SK-N-SH (cell line): ENCODE measurements around the gene CLEC4G. TPM values are rescaled to one million over a fixed set of nuclear protein-coding genes. Genes with fewer than 3 reads are reported as not detected.

Experiments
- CTCF ChIA-PET: fragments of 300-600, 350-600 bp; formaldehyde crosslinking; extraction: SDS; loops from one replicate; lab custom pipeline; 2021; lab: Yijun Ruan, JAX
- POLR2A ChIA-PET: fragments of 350-600 bp; sonication (Branson Sonifier 250); formaldehyde crosslinking; extraction: SDS; loops from one replicate; lab custom pipeline; 2020; ENCODE audit warnings: antibody characterized with exemption, inconsistent platforms; lab: Yijun Ruan, JAX
- DNase-seq: peaks from one replicate; pipeline ENCODE4 v3.0.0; 2012
- H2AFZ ChIP-seq: fragments of 200-600 bp; sonication (generic); 2 replicates; pipeline ENCODE4 v1.8.1; 2016; ENCODE audit warnings: antibody characterized with exemption, mild to moderate bottlenecking, low read depth
- H3F3A ChIP-seq: fragments of 200-600 bp; sonication (generic); replicated peaks from 2 replicates; pipeline ENCODE3; 2016; ENCODE audit warnings: antibody characterized with exemption, mild to moderate bottlenecking; ENCODE audit not compliant: insufficient read depth
- H3K27ac ChIP-seq, 2 experiments: fragments of 200-500 bp in 1 of 2; fragments of 200-600 bp in 1 of 2; sonication (Bioruptor generic) in 1 of 2; sonication (generic), shearing (Covaris generic) in 1 of 2; 2 replicates each; pipeline versions ENCODE4 v1.5.1 to v1.6.1; 2014 to 2016; ENCODE audit warnings: low read depth in 2 of 2, inconsistent platforms in 1 of 2, low read length in 1 of 2, mild to moderate bottlenecking in 1 of 2, mixed read lengths in 1 of 2
- H3K27me3 ChIP-seq: fragments of 200-600 bp; sonication (generic), shearing (Covaris generic); 2 replicates; pipeline ENCODE4 v1.6.1; 2016; ENCODE audit warnings: mixed run types; ENCODE audit not compliant: insufficient read depth
- H3K36me3 ChIP-seq, 2 experiments: fragments of 200-500 bp in 1 of 2; fragments of 200-600 bp in 1 of 2; sonication (Bioruptor generic) in 1 of 2; sonication (generic) in 1 of 2; replicated peaks in 1 of 2; 2 replicates each; pipeline versions ENCODE3 to v1.5.1; 2014 to 2016; ENCODE audit warnings: low read length in 1 of 2, mild to moderate bottlenecking in 1 of 2; ENCODE audit not compliant: insufficient read depth in 2 of 2, control insufficient read depth in 1 of 2
- H3K4me1 ChIP-seq, 2 experiments: fragments of 200-500 bp in 1 of 2; fragments of 200-600 bp in 1 of 2; sonication (Bioruptor generic) in 1 of 2; sonication (generic), shearing (Covaris generic) in 1 of 2; 2 replicates each; pipeline versions ENCODE4 v1.5.1 to v1.6.1; 2014 to 2016; ENCODE audit warnings: low read depth in 1 of 2, low read length in 1 of 2, mixed run types in 1 of 2; ENCODE audit not compliant: insufficient read depth in 2 of 2, control insufficient read depth in 1 of 2
- H3K4me2 ChIP-seq: fragments of 200-600 bp; sonication (generic), shearing (Covaris generic); 2 replicates; pipeline ENCODE4 v1.6.1; 2017; ENCODE audit warnings: mixed run types
- H3K4me3 ChIP-seq, 2 experiments: fragments of 200-500 bp in 1 of 2; fragments of 200-600 bp in 1 of 2; sonication (Bioruptor generic) in 1 of 2; sonication (generic), shearing (Covaris generic) in 1 of 2; 2 replicates each; pipeline versions ENCODE4 v1.5.1 to v1.8.1; 2014 to 2016; ENCODE audit warnings: low read depth in 2 of 2, inconsistent platforms in 1 of 2, low read length in 1 of 2, mild to moderate bottlenecking in 1 of 2, mixed read lengths in 1 of 2, moderate library complexity in 1 of 2
- H3K79me2 ChIP-seq: fragments of 200-600 bp; sonication (generic); 2 replicates; pipeline ENCODE4 v1.8.1; 2017; ENCODE audit warnings: mild to moderate bottlenecking; ENCODE audit not compliant: insufficient read depth
- H3K9ac ChIP-seq: fragments of 200-600 bp; sonication (generic); 2 replicates; pipeline ENCODE4 v1.6.1; 2017; ENCODE audit warnings: mixed run types
- H3K9me2 ChIP-seq: fragments of 200-600 bp; sonication (generic); 2 replicates; pipeline ENCODE4 v1.6.1; 2017; ENCODE audit warnings: mixed run types
- H3K9me3 ChIP-seq: fragments of 200-600 bp; sonication (generic); 2 replicates; pipeline ENCODE4 v1.6.1; 2017; ENCODE audit warnings: mixed run types, mild to moderate bottlenecking, moderate library complexity
- H4K20me1 ChIP-seq: fragments of 200-600 bp; sonication (generic); 2 replicates; pipeline ENCODE4 v1.6.1; 2017; ENCODE audit warnings: mild to moderate bottlenecking, mixed run types; ENCODE audit not compliant: insufficient read depth
- ELF1 ChIP-seq: IDR thresholded peaks from 2 replicates; pipeline ENCODE4 v1.4.0; 2012
- EZH2phosphoT487 ChIP-seq: fragments of 200-600 bp; sonication (generic); IDR thresholded peaks from 2 replicates; pipeline ENCODE4 v1.6.1; 2017; ENCODE audit warnings: low read depth, mixed run types, mild to moderate bottlenecking, antibody characterized with exemption, moderate library complexity, borderline replicate concordance
- FOSL2 ChIP-seq: IDR thresholded peaks from 2 replicates; pipeline ENCODE4 v1.4.0; 2012; ENCODE audit warnings: low read depth, mild to moderate bottlenecking, moderate library complexity, borderline replicate concordance
- FOXM1 ChIP-seq: IDR thresholded peaks from 2 replicates; pipeline ENCODE4 v1.4.0; 2012; ENCODE audit warnings: low read depth, mild to moderate bottlenecking
- GATA2 ChIP-seq: sonication (generic); formaldehyde crosslinking; IDR thresholded peaks from 2 replicates; pipeline ENCODE4 v1.5.0; 2020; ENCODE audit warnings: mild to moderate bottlenecking, missing genetic modification reagents
- JUND ChIP-seq: IDR thresholded peaks from 2 replicates; pipeline ENCODE4 v1.4.0; 2012
- MAX ChIP-seq: IDR thresholded peaks from 2 replicates; pipeline ENCODE4 v1.4.0; 2012; ENCODE audit warnings: low read depth
- NFIC ChIP-seq: IDR thresholded peaks from 2 replicates; pipeline ENCODE4 v1.4.0; 2012; ENCODE audit warnings: borderline replicate concordance
- RAD21 ChIP-seq: IDR thresholded peaks from 2 replicates; pipeline ENCODE4 v1.6.1; 2012; ENCODE audit warnings: mild to moderate bottlenecking, low read length
- RCOR1 ChIP-seq: fragments of 150-350 bp; IDR thresholded peaks from 2 replicates; pipeline ENCODE4 v1.6.1; 2017; ENCODE audit warnings: antibody characterized with exemption, low read length
- REST ChIP-seq: IDR thresholded peaks from 2 replicates; pipeline ENCODE4 v1.6.1; 2012; ENCODE audit warnings: mild to moderate bottlenecking, low read depth, low read length, moderate library complexity
- SIN3A ChIP-seq: IDR thresholded peaks from 2 replicates; pipeline ENCODE4 v1.6.1; 2012; ENCODE audit warnings: low read depth, mild to moderate bottlenecking, low read length, moderate library complexity, borderline replicate concordance
- TAF1 ChIP-seq: IDR thresholded peaks from 2 replicates; pipeline ENCODE4 v1.6.1; 2012; ENCODE audit warnings: low read depth, mild to moderate bottlenecking, low read length, moderate library complexity, borderline replicate concordance
- TEAD4 ChIP-seq: IDR thresholded peaks from 2 replicates; pipeline ENCODE4 v1.4.0; 2012; ENCODE audit warnings: mild to moderate bottlenecking, borderline replicate concordance; ENCODE audit not compliant: insufficient read depth
- YY1 ChIP-seq: IDR thresholded peaks from 2 replicates; pipeline ENCODE4 v1.4.0; 2012; ENCODE audit warnings: low read depth, mild to moderate bottlenecking
- WGBS: methylation state at CpG from one replicate; pipeline ENCODE4 v1.1.6; 2017; ENCODE audit warnings: low lambda C conversion rate; 5-methylcytosine and 5-hydroxymethylcytosine counted together
- polyA plus RNA-seq, 3 experiments: library from polyadenylated mRNA; depleted of rRNA; stranded (reverse); fragments of >200 nt; gene quantifications; 2 replicates each; pipeline ENCODE4 v1.2.3, GENCODE V29; 2012

Gene CLEC4G
- polyA plus RNA-seq, 1 of the 3 experiments (the other 2 are of a cell fraction) = not detected

GRCh38 chr19:7751157-7751783 lies 19.4 kb upstream of the CLEC4G start:
- Histone ChIP-seq H3K27ac (no peak overlapping the region), H3K4me1 (no peaks in the 10 kb centered on the region), H3K9me3 (no peaks in the 10 kb centered on the region), H2AFZ (no peak overlapping the region), H3K4me2 (no peak overlapping the region), H3K9me2 (peaks cover 3% of the 10 kb centered on the region; the same call in 1 of the 2 replicates), H3K27me3 (peaks cover 17% of the 10 kb centered on the region), H3F3A (no peaks in the 10 kb centered on the region), H3K4me3 (no peak overlapping the region), H3K9ac (no peak overlapping the region), H3K36me3 (no peaks in the 10 kb centered on the region), H4K20me1 (no peaks in the 10 kb centered on the region), H3K79me2 (no peaks in the 10 kb centered on the region)
- CTCF ChIA-PET = interaction anchor here (1.1 kb wide), 1 partner anchor 9 kb away, joined by 3 read pairs; no protein-coding TSS in a partner anchor
- WGBS = 15% methylated on average over 11 of the region's 12 CpGs
- TF ChIP-seq SIN3A (no peak), RAD21 (no peak), EZH2phosphoT487 (no peak), ELF1 (no peak), YY1 (no peak), TEAD4 (no peak), TAF1 (no peak), REST (no peak), MAX (no peak), GATA2 (CRISPR knock-in tag) (no peak), JUND (no peak), NFIC (no peak), FOSL2 (no peak), FOXM1 (no peak)
- DNase-seq = no peak
- POLR2A ChIA-PET = no interaction called here

- no peaks in the 10 kb centered on the region for H3F3A ChIP-seq
- ChIA-PET POLR2A (no interaction called here), CTCF (no interaction called here)
- H3K9me3 ChIP-seq = no peaks in the 10 kb centered on the region
- no peak overlapping the region for H3K9ac ChIP-seq
- DNase-seq = no peak
- peaks cover 12% of the 10 kb centered on the region for H3K27me3 ChIP-seq
- H2AFZ ChIP-seq = no peak overlapping the region
- no peak overlapping the region for H3K27ac ChIP-seq
- no peaks in the 10 kb centered on the region for H3K36me3 ChIP-seq
- TF ChIP-seq RCOR1 = no peak
- H3K9me2 ChIP-seq = no peaks in the 10 kb centered on the region
- H3K4me2 ChIP-seq = no peak overlapping the region
- WGBS = 3% methylated on average over 4 of the region's 4 CpGs
- H3K4me3 ChIP-seq = no peak overlapping the region
- H3K4me1 ChIP-seq = no peaks in the 10 kb centered on the region
- no peaks in the 10 kb centered on the region for H3K79me2 ChIP-seq
- no peaks in the 10 kb centered on the region for H4K20me1 ChIP-seq
These were observed 16.8 kb upstream of the CLEC4G start for GRCh38 chr19:7748756-7749155.
